DOHH2 (cell line): ENCODE results near the gene NUP93.

Source experiments
- H3F3A ChIP-seq: fragments of 200-600 bp; sonication (generic), shearing (Covaris generic); 2 replicates; pipeline ENCODE4 v1.6.0; 2016; ENCODE audit warnings: antibody characterized with exemption, mild to moderate bottlenecking; ENCODE audit not compliant: control insufficient read depth, insufficient read depth
- H3K27ac ChIP-seq: fragments of 200-600 bp; sonication (generic); 2 replicates; pipeline ENCODE4 v1.5.1; 2014; ENCODE audit warnings: low read depth, mild to moderate bottlenecking, low read length, moderate library complexity
- H3K27me3 ChIP-seq: fragments of 200-600 bp; sonication (generic); 2 replicates; pipeline ENCODE4 v1.6.1; 2014; ENCODE audit warnings: mild to moderate bottlenecking, low read length, mixed read lengths; ENCODE audit not compliant: control insufficient read depth
- H3K36me3 ChIP-seq: fragments of 200-600 bp; sonication (generic); 2 replicates; pipeline ENCODE4 v1.6.1; 2014; ENCODE audit warnings: mild to moderate bottlenecking, low read length, moderate library complexity, mixed read lengths; ENCODE audit not compliant: control insufficient read depth
- H3K4me1 ChIP-seq: fragments of 200-600 bp; sonication (generic); 2 replicates; pipeline ENCODE4 v1.6.1; 2014; ENCODE audit warnings: mild to moderate bottlenecking, low read length, mixed read lengths; ENCODE audit not compliant: control insufficient read depth
- H3K4me2 ChIP-seq: fragments of 200-600 bp; sonication (generic); 2 replicates; pipeline ENCODE4 v1.6.0; 2014; ENCODE audit warnings: mild to moderate bottlenecking, low read length, moderate library complexity
- H3K4me3 ChIP-seq: fragments of 200-600 bp; sonication (generic); 2 replicates; pipeline ENCODE4 v1.5.1; 2014; ENCODE audit warnings: mild to moderate bottlenecking, low read length, mixed read lengths
- H3K79me2 ChIP-seq: fragments of 200-600 bp; sonication (generic); 2 replicates; pipeline ENCODE4 v1.6.1; 2014; ENCODE audit warnings: mild to moderate bottlenecking, low read length, mixed read lengths; ENCODE audit not compliant: control insufficient read depth
- H3K9me2 ChIP-seq: fragments of 200-600 bp; sonication (generic); replicated peaks from 2 replicates; pipeline ENCODE4 v1.6.1; 2014; ENCODE audit warnings: mild to moderate bottlenecking, low read length, mixed read lengths; ENCODE audit not compliant: control insufficient read depth
- H3K9me3 ChIP-seq: fragments of 200-600 bp; sonication (generic); 2 replicates; pipeline ENCODE4 v1.6.1; 2014; ENCODE audit warnings: antibody characterized with exemption, low read length, mixed read lengths; ENCODE audit not compliant: control insufficient read depth, insufficient read depth
- H4K20me1 ChIP-seq: fragments of 200-600 bp; sonication (generic); 2 replicates; pipeline ENCODE4 v1.6.0; 2014; ENCODE audit warnings: low read depth, mild to moderate bottlenecking, antibody characterized with exemption, low read length, moderate library complexity; ENCODE audit not compliant: control insufficient read depth, insufficient read depth
- EZH2phosphoT487 ChIP-seq: fragments of 200-600 bp; sonication (generic); IDR thresholded peaks from 2 replicates; pipeline ENCODE4 v1.6.1; 2017; ENCODE audit warnings: borderline replicate concordance, mild to moderate bottlenecking, antibody characterized with exemption, low read length, moderate library complexity, mixed read lengths
- TF ChIP-seq, protein P1 (sequence below): fragments of 200-600 bp; sonication (generic); IDR thresholded peaks from one replicate; pipeline ENCODE4 v1.5.1; 2014; ENCODE audit warnings: antibody characterized with exemption, mild to moderate bottlenecking, low read depth, low read length; ENCODE audit not compliant: poor library complexity, severe bottlenecking

NUP93 gene

DNA sequence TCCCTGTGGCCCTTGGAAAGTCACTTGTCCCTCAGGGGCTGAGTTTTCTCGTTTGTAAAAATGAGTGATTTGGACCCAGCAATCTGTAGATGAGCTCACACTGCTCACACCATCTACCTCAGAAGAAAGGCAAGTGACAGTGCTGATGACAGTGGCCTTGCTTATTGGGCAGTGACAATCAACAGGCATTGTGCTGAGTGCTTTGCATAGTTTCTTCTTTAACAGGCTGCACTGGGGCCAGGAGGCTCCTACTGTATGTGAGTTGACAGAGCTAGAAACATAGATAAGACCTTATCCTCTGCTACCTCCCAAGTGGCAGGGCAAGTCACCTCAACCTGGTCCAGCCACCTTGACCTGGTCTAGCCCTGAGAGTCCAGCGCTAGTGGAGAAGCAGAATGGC lies 105.4 kb downstream of the NUP93 start:
- no peaks in the 10 kb centered on the region for H3F3A ChIP-seq
- H3K27ac ChIP-seq: no peak overlapping the region
- H3K4me3 ChIP-seq: no peak overlapping the region
- no peaks in the 10 kb centered on the region for H3K9me3 ChIP-seq
- no peaks in the 10 kb centered on the region for H3K9me2 ChIP-seq
- H4K20me1 ChIP-seq: no peaks in the 10 kb centered on the region
- peaks cover 73% of the 10 kb centered on the region for H3K36me3 ChIP-seq
- TF ChIP-seq EZH2phosphoT487: no peak
- TF ChIP-seq, protein P1, sequence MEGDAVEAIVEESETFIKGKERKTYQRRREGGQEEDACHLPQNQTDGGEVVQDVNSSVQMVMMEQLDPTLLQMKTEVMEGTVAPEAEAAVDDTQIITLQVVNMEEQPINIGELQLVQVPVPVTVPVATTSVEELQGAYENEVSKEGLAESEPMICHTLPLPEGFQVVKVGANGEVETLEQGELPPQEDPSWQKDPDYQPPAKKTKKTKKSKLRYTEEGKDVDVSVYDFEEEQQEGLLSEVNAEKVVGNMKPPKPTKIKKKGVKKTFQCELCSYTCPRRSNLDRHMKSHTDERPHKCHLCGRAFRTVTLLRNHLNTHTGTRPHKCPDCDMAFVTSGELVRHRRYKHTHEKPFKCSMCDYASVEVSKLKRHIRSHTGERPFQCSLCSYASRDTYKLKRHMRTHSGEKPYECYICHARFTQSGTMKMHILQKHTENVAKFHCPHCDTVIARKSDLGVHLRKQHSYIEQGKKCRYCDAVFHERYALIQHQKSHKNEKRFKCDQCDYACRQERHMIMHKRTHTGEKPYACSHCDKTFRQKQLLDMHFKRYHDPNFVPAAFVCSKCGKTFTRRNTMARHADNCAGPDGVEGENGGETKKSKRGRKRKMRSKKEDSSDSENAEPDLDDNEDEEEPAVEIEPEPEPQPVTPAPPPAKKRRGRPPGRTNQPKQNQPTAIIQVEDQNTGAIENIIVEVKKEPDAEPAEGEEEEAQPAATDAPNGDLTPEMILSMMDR: no peak
- no peak overlapping the region for H3K4me2 ChIP-seq
- no peaks in the 10 kb centered on the region for H3K27me3 ChIP-seq
- H3K4me1 ChIP-seq: no peaks in the 10 kb centered on the region
- H3K79me2 ChIP-seq: no peaks in the 10 kb centered on the region

DNA sequence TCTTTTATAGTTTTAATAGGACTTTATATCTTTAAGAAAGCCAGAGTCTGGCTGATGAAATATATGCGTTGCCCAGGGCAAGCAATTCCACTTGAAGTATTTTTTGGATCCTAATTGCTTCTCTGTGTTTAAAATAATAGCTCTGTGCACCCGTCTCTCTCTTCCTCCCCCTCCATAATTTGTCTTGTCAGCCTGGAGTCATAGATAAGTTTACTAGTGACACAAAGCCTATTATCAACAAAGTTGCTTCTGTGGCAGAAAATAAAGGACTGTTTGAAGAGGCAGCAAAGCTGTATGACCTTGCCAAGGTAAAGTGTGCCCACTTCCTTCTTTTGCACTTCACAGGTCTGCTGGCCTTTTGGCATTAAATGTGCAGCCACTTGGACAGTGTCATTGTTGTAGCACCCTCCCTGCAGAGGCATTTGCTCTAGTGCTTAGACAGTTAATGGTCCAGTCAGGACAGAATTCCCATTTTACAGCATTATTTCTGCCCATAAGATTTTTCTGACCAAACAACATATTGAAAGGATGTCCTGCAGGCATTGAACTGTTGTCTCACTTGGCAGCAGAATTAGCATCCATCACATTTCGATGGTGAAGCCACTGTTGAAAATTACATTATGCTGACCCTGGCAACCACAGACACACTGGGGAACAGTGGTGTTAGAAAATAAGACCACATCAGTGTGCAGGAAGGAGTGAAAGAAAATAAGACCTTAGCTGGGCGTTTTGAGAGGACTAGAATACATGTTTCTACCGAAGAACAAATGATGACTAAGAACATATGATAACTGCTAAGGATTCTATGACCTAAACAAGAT lies 106.7 kb downstream of the NUP93 start:
- H3K9me2 ChIP-seq: no peaks in the 10 kb centered on the region
- no peaks in the 10 kb centered on the region for H3K79me2 ChIP-seq
- H3K4me3 ChIP-seq: no peak overlapping the region
- no peaks in the 10 kb centered on the region for H3F3A ChIP-seq
- H3K27me3 ChIP-seq: no peaks in the 10 kb centered on the region
- TF ChIP-seq, protein P1: no peak
- TF ChIP-seq EZH2phosphoT487: no peak
- H3K4me1 ChIP-seq: no peaks in the 10 kb centered on the region
- no peaks in the 10 kb centered on the region for H3K9me3 ChIP-seq
- no peaks in the 10 kb centered on the region for H4K20me1 ChIP-seq
- peaks cover 71% of the 10 kb centered on the region for H3K36me3 ChIP-seq
- H3K27ac ChIP-seq: no peak overlapping the region
- H3K4me2 ChIP-seq: no peak overlapping the region

DNA sequence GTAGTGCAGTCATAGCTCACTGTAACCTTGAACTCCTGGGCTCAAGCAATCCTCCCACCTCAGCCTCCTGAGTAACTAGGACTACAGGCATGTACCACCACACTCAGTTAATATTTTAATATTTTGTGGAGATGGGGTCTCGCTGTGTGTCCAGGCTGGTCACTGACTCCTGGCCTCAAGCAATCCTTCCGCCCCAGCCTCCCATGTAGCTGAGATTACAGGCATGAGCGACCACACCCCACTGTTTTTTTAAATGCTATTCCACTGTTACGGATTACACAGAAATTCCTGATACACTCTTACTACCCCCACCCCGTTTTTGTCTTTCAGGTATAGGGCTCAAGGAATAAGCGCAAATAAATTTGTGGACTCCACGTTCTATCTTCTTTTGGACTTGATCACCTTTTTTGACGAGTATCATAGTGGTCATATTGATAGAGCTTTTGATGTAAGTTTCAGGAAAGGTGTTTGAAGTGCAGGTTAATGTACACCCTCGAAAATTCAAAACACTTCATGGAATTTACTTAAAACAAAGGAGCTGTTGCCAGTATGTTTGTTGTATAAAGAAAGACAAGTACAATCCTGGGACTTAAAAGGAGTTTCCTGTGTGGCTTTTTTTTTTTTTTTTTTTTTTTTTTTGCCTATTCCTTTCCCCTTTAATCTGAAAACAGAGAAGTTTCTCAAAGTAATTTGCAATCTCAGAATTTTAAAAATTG lies 108.9 kb downstream of the NUP93 start:
- Histone ChIP-seq H3K79me2 (no peaks in the 10 kb centered on the region), H3F3A (no peaks in the 10 kb centered on the region), H3K27ac (no peak overlapping the region), H3K27me3 (no peaks in the 10 kb centered on the region), H4K20me1 (no peaks in the 10 kb centered on the region), H3K9me3 (no peaks in the 10 kb centered on the region), H3K9me2 (no peaks in the 10 kb centered on the region), H3K4me3 (no peak overlapping the region), H3K36me3 (peaks cover 69% of the 10 kb centered on the region), H3K4me2 (no peak overlapping the region), H3K4me1 (no peaks in the 10 kb centered on the region)
- TF ChIP-seq, protein P1: no peak
- TF ChIP-seq EZH2phosphoT487: no peak
